ENCODE results near the gene VRTN. TPM values are rescaled to one million over a fixed set of nuclear protein-coding genes. Genes with fewer than 3 reads are reported as not detected.
"Not testable (repeated sequence)": the region's sequence is repeated elsewhere in the genome, so short reads cannot be mapped to it uniquely, and the experiment has no call there.

Gene VRTN
- total RNA-seq, 1 donor from 2014 or later, result not detected

DNA sequence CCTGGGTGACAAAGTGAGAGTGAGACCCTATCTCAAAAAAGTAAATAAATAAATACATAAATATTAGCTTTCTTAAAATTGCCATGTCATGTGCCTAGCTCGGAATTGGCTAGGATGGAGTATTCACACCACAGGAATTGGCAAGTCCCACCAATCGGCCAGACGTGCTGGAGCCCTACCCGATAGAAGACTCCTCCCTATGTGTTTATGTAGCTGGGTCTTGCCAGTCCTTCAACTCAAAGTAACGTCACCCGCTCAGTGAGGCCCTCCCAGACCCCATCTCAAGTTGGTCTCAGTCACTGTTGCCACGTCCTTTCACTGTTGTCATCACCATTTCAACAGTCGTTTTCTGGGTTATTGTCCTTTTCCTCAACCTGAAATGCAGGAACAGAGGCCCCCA is 20.2 kb downstream of the VRTN start:
- ChIA-PET POLR2A (no interaction called here), CTCF (no interaction called here)
- TF ChIP-seq, protein P1, sequence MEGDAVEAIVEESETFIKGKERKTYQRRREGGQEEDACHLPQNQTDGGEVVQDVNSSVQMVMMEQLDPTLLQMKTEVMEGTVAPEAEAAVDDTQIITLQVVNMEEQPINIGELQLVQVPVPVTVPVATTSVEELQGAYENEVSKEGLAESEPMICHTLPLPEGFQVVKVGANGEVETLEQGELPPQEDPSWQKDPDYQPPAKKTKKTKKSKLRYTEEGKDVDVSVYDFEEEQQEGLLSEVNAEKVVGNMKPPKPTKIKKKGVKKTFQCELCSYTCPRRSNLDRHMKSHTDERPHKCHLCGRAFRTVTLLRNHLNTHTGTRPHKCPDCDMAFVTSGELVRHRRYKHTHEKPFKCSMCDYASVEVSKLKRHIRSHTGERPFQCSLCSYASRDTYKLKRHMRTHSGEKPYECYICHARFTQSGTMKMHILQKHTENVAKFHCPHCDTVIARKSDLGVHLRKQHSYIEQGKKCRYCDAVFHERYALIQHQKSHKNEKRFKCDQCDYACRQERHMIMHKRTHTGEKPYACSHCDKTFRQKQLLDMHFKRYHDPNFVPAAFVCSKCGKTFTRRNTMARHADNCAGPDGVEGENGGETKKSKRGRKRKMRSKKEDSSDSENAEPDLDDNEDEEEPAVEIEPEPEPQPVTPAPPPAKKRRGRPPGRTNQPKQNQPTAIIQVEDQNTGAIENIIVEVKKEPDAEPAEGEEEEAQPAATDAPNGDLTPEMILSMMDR (IDR thresholded peaks at IDR 0.05), result no peak
- ATAC-seq (ENCODE audit: low read depth) (no peak), DNase-seq (no peak)
- H3K36me3 Mint-ChIP-seq (ENCODE audit: low read depth), result no peaks in the 10 kb centered on the region
- intact Hi-C loops (cut with micrococcal nuclease), result loop anchor here (10.0 kb wide), 1 partner anchor 316 kb away; no protein-coding TSS in a partner anchor
- no peaks in the 10 kb centered on the region for H3K4me1 Mint-ChIP-seq
- H3K4me3 Mint-ChIP-seq, result no peak overlapping the region
- no peaks in the 10 kb centered on the region for H3K9me3 Mint-ChIP-seq
- no peak overlapping the region for H3K27ac Mint-ChIP-seq
- H3K27me3 Mint-ChIP-seq, result no peaks in the 10 kb centered on the region

DNA sequence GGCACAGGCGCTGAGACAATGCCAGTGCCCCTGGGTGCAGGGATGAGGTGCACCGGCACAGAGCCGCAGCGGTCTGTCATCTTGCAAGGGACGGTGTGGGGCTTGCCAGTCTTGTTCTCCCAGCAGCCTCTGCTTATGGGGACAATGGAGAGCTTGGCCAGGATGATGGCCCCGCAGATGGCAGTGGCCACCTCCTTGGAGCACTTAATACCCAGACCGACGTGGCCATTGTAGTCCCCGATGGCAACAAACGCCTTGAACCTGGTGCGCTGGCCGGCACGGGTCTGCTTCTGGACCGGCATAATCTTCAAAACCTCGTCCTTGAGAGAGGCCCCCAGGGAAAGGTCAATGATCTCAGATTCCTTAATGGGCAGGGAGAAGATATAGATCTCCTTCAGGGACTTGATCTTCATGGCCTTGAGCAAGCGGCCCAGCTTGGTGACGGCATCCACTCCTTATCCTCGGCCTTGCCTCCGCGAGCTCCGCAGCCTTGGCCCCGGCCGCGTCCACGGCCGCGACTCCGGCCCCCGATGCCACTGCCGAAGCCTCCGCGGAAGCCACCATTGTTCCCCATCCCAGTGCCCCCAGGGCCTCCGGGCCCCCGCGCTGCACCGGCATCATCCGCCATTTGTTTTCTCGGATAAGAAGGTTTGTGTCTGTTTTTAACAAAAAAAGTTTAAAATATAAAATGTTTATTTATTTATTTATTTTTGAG is 29.9 kb downstream of the VRTN start:
- H3K27me3 Mint-ChIP-seq, result peaks cover 2% of the 10 kb centered on the region
- intact Hi-C loops (cut with micrococcal nuclease), result no loop called here
- H3K4me3 Mint-ChIP-seq, result no peak overlapping the region
- CTCF ChIA-PET, result no interaction called here
- POLR2A ChIA-PET, result no interaction called here
- no peaks in the 10 kb centered on the region for H3K9me3 Mint-ChIP-seq
- TF ChIP-seq, protein P1 (IDR thresholded peaks at IDR 0.05), result no peak
- no peak overlapping the region for H3K27ac Mint-ChIP-seq
- DNase-seq, result no peak
- no peaks in the 10 kb centered on the region for H3K4me1 Mint-ChIP-seq
- no peak for ATAC-seq (ENCODE audit: low read depth)
- H3K36me3 Mint-ChIP-seq (ENCODE audit: low read depth), result no peaks in the 10 kb centered on the region

- TF ChIP-seq, protein P1 (IDR thresholded peaks at IDR 0.05), result no peak
- ChIA-PET CTCF (no interaction called here), POLR2A (no interaction called here)
- H3K27me3 Mint-ChIP-seq, result peaks cover 2% of the 10 kb centered on the region
- ATAC-seq (ENCODE audit: low read depth) (no peak), DNase-seq (no peak)
- no peak overlapping the region for H3K4me3 Mint-ChIP-seq
- no peaks in the 10 kb centered on the region for H3K36me3 Mint-ChIP-seq (ENCODE audit: low read depth)
- H3K4me1 Mint-ChIP-seq, result no peaks in the 10 kb centered on the region
- no peaks in the 10 kb centered on the region for H3K9me3 Mint-ChIP-seq
- no peak overlapping the region for H3K27ac Mint-ChIP-seq
- intact Hi-C loops (cut with micrococcal nuclease), result no loop called here
Measured at GRCh38 chr14:74380172-74380571, 31.9 kb downstream of the VRTN start.

GRCh38 chr14:74380845-74381244 is 32.6 kb downstream of the VRTN start:
- H3K27ac Mint-ChIP-seq, result no peak overlapping the region
- DNase-seq (no peak), ATAC-seq (ENCODE audit: low read depth) (no peak)
- TF ChIP-seq, protein P1 (IDR thresholded peaks at IDR 0.05), result no peak
- ChIA-PET POLR2A (interaction anchor here (0.6 kb wide), 1 partner anchor 97 kb away, joined by 3 read pairs; no protein-coding TSS in a partner anchor), CTCF (no interaction called here)
- no peaks in the 10 kb centered on the region for H3K4me1 Mint-ChIP-seq
- intact Hi-C loops (cut with micrococcal nuclease), result no loop called here
- no peaks in the 10 kb centered on the region for H3K36me3 Mint-ChIP-seq (ENCODE audit: low read depth)
- H3K27me3 Mint-ChIP-seq, result no peaks in the 10 kb centered on the region
- no peaks in the 10 kb centered on the region for H3K9me3 Mint-ChIP-seq
- no peak overlapping the region for H3K4me3 Mint-ChIP-seq

- H3K4me3 Mint-ChIP-seq; CTCF ChIA-PET; H3K9me3 Mint-ChIP-seq; H3K27me3 Mint-ChIP-seq; ATAC-seq (ENCODE audit: low read depth); H3K27ac Mint-ChIP-seq; intact Hi-C loops (cut with micrococcal nuclease); H3K4me1 Mint-ChIP-seq; H3K36me3 Mint-ChIP-seq (ENCODE audit: low read depth); DNase-seq: not testable (repeated sequence)
- POLR2A ChIA-PET, result interaction anchor here (0.6 kb wide), 1 partner anchor 96 kb away, joined by 3 read pairs; no protein-coding TSS in a partner anchor
Measured at GRCh38 chr14:74381571-74381970, 33.3 kb downstream of the VRTN start.

Measured in activated B cell treated with CpG ODN at 0.5 μM for 24 hours (primary cell).